ENCODE data around the gene ANKRD11. TPM values are rescaled to one million over a fixed set of nuclear protein-coding genes. Genes with fewer than 3 reads are reported as not detected.
"Not testable (repeated sequence)": the region's sequence is repeated elsewhere in the genome, so short reads cannot be mapped to it uniquely, and the experiment has no call there.

The ANKRD11 gene
- total RNA-seq, 1 donor from 2014 or later, result 133 TPM

GRCh38 chr16:89386306-89387185 lies 103.8 kb downstream of the ANKRD11 start:
- Histone ChIP-seq H3K27me3 (ENCODE audit: control insufficient read depth, insufficient read depth, low read length) (no peaks in the 10 kb centered on the region), H3K36me3 (ENCODE audit: control insufficient read depth, insufficient read depth, low read length) (no peaks in the 10 kb centered on the region), H3K4me3 (ENCODE audit: low read depth, low read length) (no peak overlapping the region)
- no peak for TF ChIP-seq CTCF (IDR thresholded peaks at IDR 0.05; ENCODE audit: insufficient read depth, low read length, poor library complexity, severe bottlenecking)
- no peak for DNase-seq (ENCODE audit: low read depth)

GRCh38 chr16:89385712-89386111 lies 104.6 kb downstream of the ANKRD11 start:
- no peak overlapping the region for H3K4me3 ChIP-seq (ENCODE audit: low read depth, low read length)
- no peak for TF ChIP-seq CTCF (IDR thresholded peaks at IDR 0.05; ENCODE audit: insufficient read depth, low read length, poor library complexity, severe bottlenecking)
- H3K27me3 ChIP-seq (ENCODE audit: control insufficient read depth, insufficient read depth, low read length), result no peaks in the 10 kb centered on the region
- no peaks in the 10 kb centered on the region for H3K36me3 ChIP-seq (ENCODE audit: control insufficient read depth, insufficient read depth, low read length)
- DNase-seq (ENCODE audit: low read depth), result no peak

GRCh38 chr16:89384282-89384681 lies 106.1 kb downstream of the ANKRD11 start:
- TF ChIP-seq CTCF (IDR thresholded peaks at IDR 0.05; ENCODE audit: insufficient read depth, low read length, poor library complexity, severe bottlenecking), result no peak
- Histone ChIP-seq H3K27me3 (ENCODE audit: control insufficient read depth, insufficient read depth, low read length) (no peaks in the 10 kb centered on the region), H3K36me3 (ENCODE audit: control insufficient read depth, insufficient read depth, low read length) (no peaks in the 10 kb centered on the region), H3K4me3 (ENCODE audit: low read depth, low read length) (no peak overlapping the region)
- DNase-seq (ENCODE audit: low read depth), result no peak

- Histone ChIP-seq H3K4me3 (ENCODE audit: low read depth, low read length) (no peak overlapping the region), H3K27me3 (ENCODE audit: control insufficient read depth, insufficient read depth, low read length) (no peaks in the 10 kb centered on the region), H3K36me3 (ENCODE audit: control insufficient read depth, insufficient read depth, low read length) (no peaks in the 10 kb centered on the region)
- no peak for DNase-seq (ENCODE audit: low read depth)
- no peak for TF ChIP-seq CTCF (IDR thresholded peaks at IDR 0.05; ENCODE audit: insufficient read depth, low read length, poor library complexity, severe bottlenecking)
These were observed 107.0 kb downstream of the ANKRD11 start for GRCh38 chr16:89383095-89384003.

- H3K4me3 ChIP-seq (ENCODE audit: low read depth, low read length); H3K36me3 ChIP-seq (ENCODE audit: control insufficient read depth, insufficient read depth, low read length); H3K27me3 ChIP-seq (ENCODE audit: control insufficient read depth, insufficient read depth, low read length); DNase-seq (ENCODE audit: low read depth): not testable (repeated sequence)
These were observed 107.8 kb downstream of the ANKRD11 start for GRCh38 chr16:89382555-89382954.

GRCh38 chr16:89381788-89382187 lies 108.6 kb downstream of the ANKRD11 start:
- H3K27me3 ChIP-seq (ENCODE audit: control insufficient read depth, insufficient read depth, low read length), result no peaks in the 10 kb centered on the region
- no peak for DNase-seq (ENCODE audit: low read depth)
- no peak for TF ChIP-seq CTCF (IDR thresholded peaks at IDR 0.05; ENCODE audit: insufficient read depth, low read length, poor library complexity, severe bottlenecking)
- no peak overlapping the region for H3K4me3 ChIP-seq (ENCODE audit: low read depth, low read length)
- H3K36me3 ChIP-seq (ENCODE audit: control insufficient read depth, insufficient read depth, low read length), result no peaks in the 10 kb centered on the region

Measured in kidney epithelial cell (primary cell).